IPS DF 6.9 (cell line): ENCODE results near the gene PSD.

Experiments used
- DNase-seq: peaks from one replicate; pipeline ENCODE4 v3.0.0-alpha.2; 2013; ENCODE audit warnings: low read depth, low spot score
- H3K27ac ChIP-seq: one replicate; pipeline ENCODE4 v1.5.1; 2013; ENCODE audit warnings: low read length, control low read depth
- H3K27me3 ChIP-seq: 2 replicates; pipeline ENCODE4 v1.6.1; 2013; ENCODE audit warnings: mild to moderate bottlenecking, low read length; ENCODE audit not compliant: control insufficient read depth, insufficient read depth
- H3K36me3 ChIP-seq: 2 replicates; pipeline ENCODE4 v1.6.1; 2013; ENCODE audit warnings: low read length; ENCODE audit not compliant: control insufficient read depth, insufficient read depth
- H3K4me1 ChIP-seq: 2 replicates; pipeline ENCODE4 v1.6.1; 2013; ENCODE audit warnings: low read length; ENCODE audit not compliant: control insufficient read depth, insufficient read depth
- H3K4me3 ChIP-seq: 2 replicates; pipeline ENCODE4 v1.5.1; 2013; ENCODE audit warnings: mild to moderate bottlenecking, low read length
- H3K9me3 ChIP-seq: 2 replicates; pipeline ENCODE4 v1.6.1; 2013; ENCODE audit warnings: low read length, inconsistent platforms; ENCODE audit not compliant: control insufficient read depth, insufficient read depth
- WGBS: extraction: QIAGEN DNeasy Blood & Tissue Kit; methylation state at CpG from one replicate; pipeline ENCODE4 v1.1.7; 2013; ENCODE audit warnings: mixed read lengths, missing lambda C conversion rate; ENCODE audit not compliant: insufficient read length, insufficient coverage; 5-methylcytosine and 5-hydroxymethylcytosine counted together

The PSD gene

GRCh38 chr10:102418622-102419268 is at the start of gene PSD:
Gene PSD (minus strand): TSS chr10:102418785. CDS start chr10:102417038, 1,747 bp downstream.
- Histone ChIP-seq H3K27ac (no peak within 1 kb of the TSS), H3K4me3 (peak within 1 kb of the TSS; percentile 90; the same call in 1 of the 2 replicates), H3K9me3 (no peaks in the 10 kb centered on the region), H3K36me3 (peaks cover 5% of the 10 kb centered on the region), H3K4me1 (peaks cover 7% of the 10 kb centered on the region), H3K27me3 (no peaks in the 10 kb centered on the region)
- WGBS, result no CpG with 5 or more reads among the region's 45 CpGs
- DNase-seq, result no peak

GRCh38 chr10:102467971-102468438 is 49.4 kb upstream of the PSD start:
- H3K27me3 ChIP-seq, result no peaks in the 10 kb centered on the region
- H3K36me3 ChIP-seq, result no peaks in the 10 kb centered on the region
- no peaks in the 10 kb centered on the region; the same call in 1 of the 2 replicates for H3K4me1 ChIP-seq
- DNase-seq, result no peak
- H3K9me3 ChIP-seq, result no peaks in the 10 kb centered on the region
- WGBS, result no CpG with 5 or more reads among the region's 6 CpGs
- H3K4me3 ChIP-seq, result no peak overlapping the region
- no peak overlapping the region for H3K27ac ChIP-seq

- DNase-seq, result no peak
- no peak overlapping the region for H3K4me3 ChIP-seq
- H3K27me3 ChIP-seq, result no peaks in the 10 kb centered on the region
- H3K4me1 ChIP-seq, result peaks cover 5% of the 10 kb centered on the region; the same call in 1 of the 2 replicates
- WGBS, result no CpG with 5 or more reads among the region's 6 CpGs
- no peak overlapping the region for H3K27ac ChIP-seq
- H3K9me3 ChIP-seq, result no peaks in the 10 kb centered on the region
- H3K36me3 ChIP-seq, result no peaks in the 10 kb centered on the region
Measured at GRCh38 chr10:102467318-102467717, 48.7 kb upstream of the PSD start.

GRCh38 chr10:102465466-102465865 is 46.9 kb upstream of the PSD start:
- no peaks in the 10 kb centered on the region for H3K27me3 ChIP-seq
- H3K9me3 ChIP-seq, result no peaks in the 10 kb centered on the region
- no peak for DNase-seq
- no CpG with 5 or more reads among the region's 3 CpGs for WGBS
- H3K4me3 ChIP-seq, result no peak overlapping the region
- H3K4me1 ChIP-seq, result peaks cover 6% of the 10 kb centered on the region; the same call in 1 of the 2 replicates
- no peak overlapping the region for H3K27ac ChIP-seq
- H3K36me3 ChIP-seq, result no peaks in the 10 kb centered on the region

GRCh38 chr10:102463983-102464382 is 45.4 kb upstream of the PSD start:
- peaks cover 6% of the 10 kb centered on the region; the same call in 1 of the 2 replicates for H3K4me1 ChIP-seq
- no peaks in the 10 kb centered on the region for H3K36me3 ChIP-seq
- no CpG with 5 or more reads among the region's 10 CpGs for WGBS
- H3K9me3 ChIP-seq, result no peaks in the 10 kb centered on the region
- no peak overlapping the region for H3K27ac ChIP-seq
- H3K4me3 ChIP-seq, result no peak overlapping the region
- DNase-seq, result no peak
- no peaks in the 10 kb centered on the region for H3K27me3 ChIP-seq

GRCh38 chr10:102462512-102463054 is 44.0 kb upstream of the PSD start:
- H3K27ac ChIP-seq, result no peak overlapping the region
- DNase-seq, result no peak
- peaks cover 6% of the 10 kb centered on the region; the same call in 1 of the 2 replicates for H3K4me1 ChIP-seq
- no peaks in the 10 kb centered on the region for H3K9me3 ChIP-seq
- H3K4me3 ChIP-seq, result no peak overlapping the region; the same call in 1 of the 2 replicates
- no peaks in the 10 kb centered on the region for H3K36me3 ChIP-seq
- no CpG with 5 or more reads among the region's 6 CpGs for WGBS
- no peaks in the 10 kb centered on the region for H3K27me3 ChIP-seq

- Histone ChIP-seq H3K36me3 (no peaks in the 10 kb centered on the region), H3K27me3 (no peaks in the 10 kb centered on the region), H3K9me3 (no peaks in the 10 kb centered on the region), H3K4me1 (peaks cover 6% of the 10 kb centered on the region; the same call in 1 of the 2 replicates), H3K27ac (no peak overlapping the region), H3K4me3 (peak overlapping the region; percentile 35; the same call in 1 of the 2 replicates)
- whole genome bisulfite sequencing, result no CpG with 5 or more reads among the region's 54 CpGs
- peak; percentile 91 for DNase-seq
Measured at GRCh38 chr10:102461187-102462054, 42.8 kb upstream of the PSD start.

- H3K36me3 ChIP-seq, result no peaks in the 10 kb centered on the region; the same call in 1 of the 2 replicates
- H3K27ac ChIP-seq, result no peak overlapping the region
- peaks cover 6% of the 10 kb centered on the region; the same call in 1 of the 2 replicates for H3K4me1 ChIP-seq
- H3K4me3 ChIP-seq, result no peak overlapping the region; the same call in 1 of the 2 replicates
- WGBS, result no CpG with 5 or more reads among the region's 8 CpGs
- no peaks in the 10 kb centered on the region for H3K9me3 ChIP-seq
- H3K27me3 ChIP-seq, result no peaks in the 10 kb centered on the region
- DNase-seq, result no peak
Measured at GRCh38 chr10:102460836-102461186, 42.2 kb upstream of the PSD start.

- Histone ChIP-seq H3K4me3 (no peak overlapping the region), H3K4me1 (peaks cover 9% of the 10 kb centered on the region), H3K27me3 (no peaks in the 10 kb centered on the region), H3K36me3 (no peaks in the 10 kb centered on the region; the same call in 1 of the 2 replicates), H3K27ac (no peak overlapping the region), H3K9me3 (no peaks in the 10 kb centered on the region)
- no CpG with 5 or more reads among the region's 4 CpGs for WGBS
- DNase-seq, result no peak
Measured at GRCh38 chr10:102458656-102459055, 40.1 kb upstream of the PSD start.

- no peaks in the 10 kb centered on the region; the same call in 1 of the 2 replicates for H3K36me3 ChIP-seq
- H3K9me3 ChIP-seq, result no peaks in the 10 kb centered on the region
- no CpG with 5 or more reads among the region's 9 CpGs for WGBS
- no peak for DNase-seq
- H3K27me3 ChIP-seq, result no peaks in the 10 kb centered on the region
- H3K4me1 ChIP-seq, result peaks cover 6% of the 10 kb centered on the region
- H3K4me3 ChIP-seq, result no peak overlapping the region
- no peak overlapping the region for H3K27ac ChIP-seq
Measured at GRCh38 chr10:102457591-102458150, 39.1 kb upstream of the PSD start.
